NB4 (cell line): ENCODE measurements around the gene SSTR1.

Experiments
- DNase-seq: peaks from one replicate; pipeline ENCODE4 v3.0.0; 2010; ENCODE audit warnings: low read depth
- H3K4me3 ChIP-seq: one replicate; pipeline ENCODE4 v1.5.1; 2011; ENCODE audit warnings: mild to moderate bottlenecking, low read depth, low read length, moderate library complexity
- MAX ChIP-seq: IDR thresholded peaks from 2 replicates; pipeline ENCODE4 v1.6.1; 2011; ENCODE audit warnings: low read depth, low read length
- MYC ChIP-seq: IDR thresholded peaks from 2 replicates; pipeline ENCODE4 v1.6.1; 2011; ENCODE audit warnings: low read depth, low read length
- POLR2A ChIP-seq: IDR thresholded peaks from 2 replicates; pipeline ENCODE4 v1.6.1; 2011; ENCODE audit warnings: mild to moderate bottlenecking; ENCODE audit not compliant: insufficient read length; ENCODE audit errors: extremely low read depth
- TF ChIP-seq, protein P1 (sequence below): IDR thresholded peaks from one replicate; pipeline ENCODE4 v1.5.1; 2012; ENCODE audit warnings: low read depth, low read length

SSTR1 gene

GRCh38 chr14:38207736-38208617 is at the start of gene SSTR1:
Gene SSTR1 (plus strand): TSS chr14:38207904. CDS start chr14:38209390, 1,486 bp downstream.
- TF ChIP-seq MYC (no peak), MAX (no peak), POLR2A (no peak)
- TF ChIP-seq, protein P1, sequence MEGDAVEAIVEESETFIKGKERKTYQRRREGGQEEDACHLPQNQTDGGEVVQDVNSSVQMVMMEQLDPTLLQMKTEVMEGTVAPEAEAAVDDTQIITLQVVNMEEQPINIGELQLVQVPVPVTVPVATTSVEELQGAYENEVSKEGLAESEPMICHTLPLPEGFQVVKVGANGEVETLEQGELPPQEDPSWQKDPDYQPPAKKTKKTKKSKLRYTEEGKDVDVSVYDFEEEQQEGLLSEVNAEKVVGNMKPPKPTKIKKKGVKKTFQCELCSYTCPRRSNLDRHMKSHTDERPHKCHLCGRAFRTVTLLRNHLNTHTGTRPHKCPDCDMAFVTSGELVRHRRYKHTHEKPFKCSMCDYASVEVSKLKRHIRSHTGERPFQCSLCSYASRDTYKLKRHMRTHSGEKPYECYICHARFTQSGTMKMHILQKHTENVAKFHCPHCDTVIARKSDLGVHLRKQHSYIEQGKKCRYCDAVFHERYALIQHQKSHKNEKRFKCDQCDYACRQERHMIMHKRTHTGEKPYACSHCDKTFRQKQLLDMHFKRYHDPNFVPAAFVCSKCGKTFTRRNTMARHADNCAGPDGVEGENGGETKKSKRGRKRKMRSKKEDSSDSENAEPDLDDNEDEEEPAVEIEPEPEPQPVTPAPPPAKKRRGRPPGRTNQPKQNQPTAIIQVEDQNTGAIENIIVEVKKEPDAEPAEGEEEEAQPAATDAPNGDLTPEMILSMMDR: no peak
- H3K4me3 ChIP-seq: no peak within 1 kb of the TSS
- DNase-seq: no peak

GRCh38 chr14:38158468-38158867 is 49.2 kb upstream of the SSTR1 start:
- TF ChIP-seq MYC (no peak), POLR2A (no peak), MAX (no peak)
- TF ChIP-seq, protein P1: no peak
- no peak for DNase-seq
- H3K4me3 ChIP-seq: no peak overlapping the region

- DNase-seq: no peak
- H3K4me3 ChIP-seq: no peak overlapping the region
- TF ChIP-seq, protein P1: no peak
- TF ChIP-seq MYC (no peak), MAX (no peak)
Measured at GRCh38 chr14:38168416-38168815, 39.3 kb upstream of the SSTR1 start.

DNA sequence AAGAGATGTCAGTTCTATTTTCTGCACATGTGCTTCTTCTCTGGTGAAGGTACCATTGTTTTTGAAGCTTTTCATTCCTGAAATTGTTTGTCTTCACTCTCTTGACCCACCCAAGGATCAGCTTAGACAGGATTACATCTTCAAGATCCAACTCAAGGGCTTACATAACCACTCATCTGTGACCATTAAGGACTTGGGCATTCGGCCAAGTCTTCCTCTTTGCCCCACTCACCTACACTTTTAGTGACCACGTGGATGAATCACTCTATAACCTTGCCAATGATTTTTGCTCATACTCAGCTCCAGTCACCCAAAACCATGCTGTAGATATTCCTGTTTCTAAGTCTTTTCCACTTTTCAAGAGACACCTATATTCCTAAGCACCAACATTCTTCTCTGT is 36.5 kb upstream of the SSTR1 start:
- no peak for DNase-seq
- TF ChIP-seq MAX: no peak
- TF ChIP-seq, protein P1: no peak
- no peak for TF ChIP-seq MYC
- TF ChIP-seq POLR2A: no peak

GRCh38 chr14:38174711-38175110 is 33.0 kb upstream of the SSTR1 start:
- no peak overlapping the region for H3K4me3 ChIP-seq
- no peak for DNase-seq
- no peak for TF ChIP-seq POLR2A
- TF ChIP-seq MYC: no peak
- TF ChIP-seq MAX: no peak
- TF ChIP-seq, protein P1: no peak

More for the DNA sequence above, 36.5 kb upstream of the SSTR1 start:
- H3K4me3 ChIP-seq: no peak overlapping the region
